Choroid plexus epithelial cell (primary cell): ENCODE data around the gene SFXN2.

Experiments
- DNase-seq: peaks from one replicate; pipeline ENCODE4 v3.0.0-alpha.2; 2010; ENCODE audit warnings: low read depth
- H3K4me3 ChIP-seq: 2 replicates; pipeline ENCODE4 v1.5.1; 2011; ENCODE audit warnings: low read depth, mild to moderate bottlenecking, control low read depth, low read length, moderate library complexity
- TF ChIP-seq, protein P1 (sequence below): conservative IDR thresholded peaks from 2 replicates; pipeline ENCODE4 v1.5.1; 2011; ENCODE audit warnings: low read depth, mild to moderate bottlenecking, control low read depth, inconsistent platforms, low read length, moderate library complexity

SFXN2 gene

DNA sequence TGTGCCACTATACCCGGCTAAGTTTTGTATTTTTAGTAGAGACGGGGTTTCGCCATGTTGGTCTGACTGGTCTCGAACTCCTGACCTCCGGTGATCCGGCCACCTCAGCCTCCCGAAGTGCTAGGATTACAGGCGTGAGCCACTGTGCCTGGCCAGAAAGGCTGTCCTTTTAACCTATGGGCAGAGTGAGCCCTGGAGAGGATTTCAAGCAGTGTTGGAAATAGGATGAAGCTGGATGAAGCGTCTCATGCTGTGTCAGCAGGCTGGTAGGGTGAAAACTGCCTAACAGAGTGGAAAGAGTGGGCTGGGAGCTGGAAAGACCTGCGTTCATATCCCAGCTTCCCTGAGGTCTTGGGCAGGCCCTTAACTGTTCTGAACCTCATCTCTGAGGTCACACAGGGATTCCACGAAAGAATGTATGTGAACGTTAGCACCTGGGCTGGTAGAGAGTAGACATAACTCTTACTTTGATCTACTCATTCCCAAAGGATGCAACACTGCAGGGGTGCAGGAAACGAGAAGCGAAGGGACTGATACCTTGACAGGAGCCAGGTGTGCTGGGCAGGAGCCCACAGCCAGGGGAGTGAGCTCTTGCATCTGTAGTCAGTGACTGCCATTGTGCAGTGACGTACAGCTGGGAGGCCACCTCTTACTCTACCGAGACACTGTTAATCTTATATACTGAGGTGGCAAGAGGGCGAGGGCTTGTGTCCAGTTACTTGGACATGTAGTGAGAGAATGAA, 63.4 kb downstream of the SFXN2 start:
- TF ChIP-seq, protein P1, sequence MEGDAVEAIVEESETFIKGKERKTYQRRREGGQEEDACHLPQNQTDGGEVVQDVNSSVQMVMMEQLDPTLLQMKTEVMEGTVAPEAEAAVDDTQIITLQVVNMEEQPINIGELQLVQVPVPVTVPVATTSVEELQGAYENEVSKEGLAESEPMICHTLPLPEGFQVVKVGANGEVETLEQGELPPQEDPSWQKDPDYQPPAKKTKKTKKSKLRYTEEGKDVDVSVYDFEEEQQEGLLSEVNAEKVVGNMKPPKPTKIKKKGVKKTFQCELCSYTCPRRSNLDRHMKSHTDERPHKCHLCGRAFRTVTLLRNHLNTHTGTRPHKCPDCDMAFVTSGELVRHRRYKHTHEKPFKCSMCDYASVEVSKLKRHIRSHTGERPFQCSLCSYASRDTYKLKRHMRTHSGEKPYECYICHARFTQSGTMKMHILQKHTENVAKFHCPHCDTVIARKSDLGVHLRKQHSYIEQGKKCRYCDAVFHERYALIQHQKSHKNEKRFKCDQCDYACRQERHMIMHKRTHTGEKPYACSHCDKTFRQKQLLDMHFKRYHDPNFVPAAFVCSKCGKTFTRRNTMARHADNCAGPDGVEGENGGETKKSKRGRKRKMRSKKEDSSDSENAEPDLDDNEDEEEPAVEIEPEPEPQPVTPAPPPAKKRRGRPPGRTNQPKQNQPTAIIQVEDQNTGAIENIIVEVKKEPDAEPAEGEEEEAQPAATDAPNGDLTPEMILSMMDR, result no peak
- DNase-seq, result peak; percentile 43
- no peak overlapping the region for H3K4me3 ChIP-seq

DNA sequence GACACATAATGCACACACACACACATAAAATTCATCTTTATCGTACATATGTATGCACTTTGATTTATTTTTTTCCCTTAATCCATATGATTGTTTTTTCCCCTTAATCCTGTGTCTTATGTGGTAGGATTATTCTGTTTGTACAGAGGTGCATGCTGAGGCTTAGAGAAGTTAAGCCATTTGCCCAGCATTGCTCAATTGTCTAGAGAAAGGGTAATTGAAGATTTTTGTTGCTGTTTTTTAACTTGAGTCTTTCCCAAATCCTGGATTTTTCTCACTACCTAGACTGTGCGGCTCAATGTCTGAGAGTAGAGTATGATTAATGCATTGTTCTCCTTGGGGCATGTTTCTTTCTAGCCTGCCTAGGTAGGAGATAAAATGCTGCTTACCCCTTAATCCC, 64.3 kb downstream of the SFXN2 start:
- DNase-seq, result no peak
- no peak overlapping the region for H3K4me3 ChIP-seq
- TF ChIP-seq, protein P1, result no peak

DNA sequence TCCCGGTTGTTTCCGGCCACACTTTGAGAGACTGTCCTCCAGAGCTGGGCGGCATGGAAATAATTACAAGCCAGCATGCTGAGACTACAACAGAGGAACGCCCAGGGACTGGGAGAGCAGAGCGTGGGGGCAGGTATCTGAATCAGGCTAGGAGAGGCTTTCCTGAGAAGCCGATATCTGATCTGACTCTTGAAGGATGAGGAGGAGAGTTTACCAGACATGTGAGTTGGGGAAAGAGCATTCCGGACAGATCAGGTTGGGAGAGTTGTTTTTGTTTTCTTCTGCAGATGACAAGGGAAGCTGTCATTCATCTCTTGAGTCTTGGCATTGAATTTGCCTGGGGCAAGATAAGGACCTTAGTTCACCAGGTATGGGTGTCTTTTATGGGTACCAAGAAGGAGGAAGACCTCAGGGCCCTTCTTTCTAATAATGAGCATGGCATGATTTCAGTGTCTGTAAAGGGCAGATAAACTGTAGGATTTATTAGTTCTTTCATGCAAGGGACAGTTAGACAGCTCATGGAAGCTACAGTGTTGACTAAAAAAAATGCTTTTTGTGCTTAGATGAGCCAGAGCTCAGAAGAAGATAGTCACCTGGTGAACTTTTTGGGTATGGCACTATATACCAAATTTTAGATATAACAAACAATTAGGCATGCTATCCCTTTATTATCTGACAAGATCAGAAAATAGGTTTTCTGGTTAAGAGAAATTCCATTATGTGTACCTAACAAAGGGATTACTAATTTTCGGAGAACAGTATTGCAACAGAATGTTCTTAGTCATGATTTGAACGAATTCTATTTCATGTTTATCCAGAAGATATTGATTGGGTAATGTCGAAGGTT, 65.5 kb downstream of the SFXN2 start:
- TF ChIP-seq, protein P1, result no peak
- no peak overlapping the region for H3K4me3 ChIP-seq
- DNase-seq, result peak; percentile 74

DNA sequence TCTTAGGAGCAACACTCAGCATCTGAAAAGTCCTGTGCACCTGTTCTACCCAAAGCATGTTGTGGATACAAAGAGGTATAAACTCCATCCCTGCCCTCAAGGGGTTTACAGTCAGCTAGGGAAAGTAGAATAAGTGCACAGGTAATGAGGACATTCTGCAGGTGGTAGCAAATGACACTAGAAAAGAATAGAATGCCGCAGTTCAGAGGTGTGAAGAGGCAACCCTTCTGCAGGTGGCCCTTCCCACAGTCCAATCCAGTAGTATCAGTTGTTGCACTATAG, 66.0 kb downstream of the SFXN2 start:
- DNase-seq, result no peak
- TF ChIP-seq, protein P1, result no peak
- no peak overlapping the region for H3K4me3 ChIP-seq

DNA sequence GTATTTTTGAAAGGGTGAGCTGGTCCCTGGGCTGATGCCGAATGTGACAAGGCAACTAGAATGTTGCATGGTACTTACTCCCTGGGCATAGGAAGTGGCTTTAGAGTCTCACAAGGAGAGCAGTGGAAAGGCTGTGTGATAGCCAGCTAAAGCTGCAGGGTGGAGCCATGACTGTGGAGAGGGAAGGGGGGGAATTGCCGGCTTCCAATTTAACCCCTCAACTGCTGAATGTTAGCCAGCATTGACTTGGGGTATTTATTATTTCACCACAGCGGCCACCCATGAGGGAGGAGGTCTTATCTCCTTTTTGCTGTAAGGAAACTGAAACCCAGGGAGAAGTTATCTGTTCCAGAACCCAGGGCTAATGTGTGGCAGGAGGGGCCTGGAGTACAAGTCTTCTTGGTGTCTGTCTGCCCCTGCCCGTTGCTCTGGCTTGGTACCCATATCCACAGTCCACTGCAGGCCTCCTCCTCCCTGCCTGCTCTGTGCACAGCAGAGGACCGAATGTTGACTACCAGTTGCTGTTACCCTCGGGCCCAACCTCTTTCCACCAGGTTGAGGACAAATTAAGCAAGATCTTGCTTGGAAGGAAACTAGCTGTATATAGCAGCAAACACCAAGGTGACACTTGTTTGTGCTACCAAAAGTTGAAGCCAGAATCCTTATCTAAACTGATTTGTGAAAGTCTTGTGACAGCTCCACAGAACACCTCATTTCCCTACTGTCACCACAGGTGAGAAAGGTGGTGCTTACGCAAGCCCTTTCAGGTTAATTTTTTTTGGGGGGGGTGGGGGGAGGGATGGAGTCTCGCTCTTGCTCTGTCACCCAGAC, 66.9 kb downstream of the SFXN2 start:
- H3K4me3 ChIP-seq, result no peak overlapping the region
- peak; percentile 38 for DNase-seq
- TF ChIP-seq, protein P1, result no peak

DNA sequence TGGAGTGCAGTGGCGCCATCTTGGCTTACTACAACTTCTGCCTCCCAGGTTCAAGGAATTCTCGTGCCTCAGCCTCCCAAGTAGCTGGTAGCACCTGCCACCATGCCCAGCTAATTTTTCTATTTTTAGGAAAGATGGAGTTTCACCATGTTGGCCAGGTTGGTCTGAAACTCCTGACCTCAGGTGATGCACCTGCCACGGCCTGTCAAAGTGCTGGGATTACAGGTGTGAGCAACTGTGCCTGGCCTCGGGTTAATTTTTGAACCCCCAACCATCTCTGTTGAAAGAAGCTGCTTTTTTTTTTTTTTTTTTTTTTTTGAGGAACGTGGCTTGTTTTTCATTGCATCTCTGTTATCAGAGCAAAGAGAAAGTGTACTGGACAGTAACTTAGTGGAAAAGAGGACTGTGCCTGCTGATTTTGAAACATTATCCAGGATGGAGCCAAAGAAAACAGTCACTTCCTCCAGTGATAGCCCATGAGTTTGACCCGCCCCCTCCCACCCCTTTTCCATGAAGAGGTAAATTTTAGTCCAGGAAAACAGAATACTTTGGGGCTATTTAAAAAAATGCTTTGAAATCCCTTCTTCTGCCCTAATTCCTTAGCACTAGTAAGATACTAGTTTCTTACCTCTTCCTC, 67.6 kb downstream of the SFXN2 start:
- no peak overlapping the region for H3K4me3 ChIP-seq
- TF ChIP-seq, protein P1, result no peak
- DNase-seq, result peak; percentile 74
